GM21515 (cell line): ENCODE measurements around the gene PDIA5.
"Not testable (repeated sequence)": the region's sequence is repeated elsewhere in the genome, so short reads cannot be mapped to it uniquely, and the experiment has no call there.

Experiments
- ATAC-seq: cut with Tn5 transposase; IDR thresholded peaks from one replicate; pipeline ENCODE4 v1.9.1; 2021; ENCODE audit not compliant: unreplicated experiment

PDIA5 gene

GRCh38 chr3:123090728-123091531 lies 24.1 kb downstream of the PDIA5 start:
- no peak for ATAC-seq

- ATAC-seq: no peak
These were observed 25.4 kb downstream of the PDIA5 start for GRCh38 chr3:123092243-123092642.

- no peak for ATAC-seq
These were observed 26.9 kb downstream of the PDIA5 start for GRCh38 chr3:123093696-123094095.

- ATAC-seq: no peak
These were observed 27.9 kb downstream of the PDIA5 start for GRCh38 chr3:123094516-123095313.

- no peak for ATAC-seq
These were observed 29.3 kb downstream of the PDIA5 start for GRCh38 chr3:123096126-123096525.

GRCh38 chr3:123096731-123097130 lies 29.9 kb downstream of the PDIA5 start:
- no peak for ATAC-seq

- no peak for ATAC-seq
These were observed 31.9 kb downstream of the PDIA5 start for GRCh38 chr3:123098426-123099330.

GRCh38 chr3:123099331-123100192 lies 32.7 kb downstream of the PDIA5 start:
- ATAC-seq: no peak

GRCh38 chr3:123100193-123100776 lies 33.5 kb downstream of the PDIA5 start:
- ATAC-seq: no peak

GRCh38 chr3:123102249-123102648 lies 35.4 kb downstream of the PDIA5 start:
- ATAC-seq: no peak

- no peak for ATAC-seq
These were observed 36.0 kb downstream of the PDIA5 start for GRCh38 chr3:123102826-123103225.

- no peak for ATAC-seq
These were observed 37.7 kb downstream of the PDIA5 start for GRCh38 chr3:123104550-123104949.

GRCh38 chr3:123105201-123106189 lies 38.7 kb downstream of the PDIA5 start:
- ATAC-seq: peak; percentile 62

GRCh38 chr3:123110282-123110975 lies 43.6 kb downstream of the PDIA5 start:
- no peak for ATAC-seq

- ATAC-seq: no peak
These were observed 44.3 kb downstream of the PDIA5 start for GRCh38 chr3:123110976-123111615.

GRCh38 chr3:123111640-123112039 lies 44.8 kb downstream of the PDIA5 start:
- ATAC-seq: no peak

GRCh38 chr3:123112232-123112631 lies 45.4 kb downstream of the PDIA5 start:
- no peak for ATAC-seq

- not testable (repeated sequence) for ATAC-seq
These were observed 45.8 kb downstream of the PDIA5 start for GRCh38 chr3:123112656-123113055.
